GM19372 (cell line): ENCODE data around the gene CAPN7.

Experiments used
- ATAC-seq: cut with Tn5 transposase; IDR thresholded peaks from one replicate; pipeline ENCODE4 v1.9.1; 2021; ENCODE audit warnings: mild to moderate bottlenecking, low read depth, moderate library complexity; ENCODE audit not compliant: unreplicated experiment

The CAPN7 gene

GRCh38 chr3:15292765-15293522 lies 86.9 kb downstream of the CAPN7 start:
- ATAC-seq: no peak

- no peak for ATAC-seq
These were observed 88.9 kb downstream of the CAPN7 start for GRCh38 chr3:15294929-15295328.

GRCh38 chr3:15295506-15295905 lies 89.5 kb downstream of the CAPN7 start:
- ATAC-seq: no peak

- ATAC-seq: no peak
These were observed 91.7 kb downstream of the CAPN7 start for GRCh38 chr3:15297608-15298350.

- ATAC-seq: no peak
These were observed 92.5 kb downstream of the CAPN7 start for GRCh38 chr3:15298504-15298903.

- no peak for ATAC-seq
These were observed 93.0 kb downstream of the CAPN7 start for GRCh38 chr3:15299036-15299435.

GRCh38 chr3:15300323-15301078 lies 94.5 kb downstream of the CAPN7 start:
- no peak for ATAC-seq

- no peak for ATAC-seq
These were observed 95.7 kb downstream of the CAPN7 start for GRCh38 chr3:15301761-15302160.
